ENCODE data around the gene OR10G7.

OR10G7 gene

GRCh38 chr11:124041254-124041653 is at the start of gene OR10G7:
OR10G7 (minus strand) TSS chr11:124041325; CDS start chr11:124039001, 2,324 bp downstream.
- no peak for DNase-seq

DNA sequence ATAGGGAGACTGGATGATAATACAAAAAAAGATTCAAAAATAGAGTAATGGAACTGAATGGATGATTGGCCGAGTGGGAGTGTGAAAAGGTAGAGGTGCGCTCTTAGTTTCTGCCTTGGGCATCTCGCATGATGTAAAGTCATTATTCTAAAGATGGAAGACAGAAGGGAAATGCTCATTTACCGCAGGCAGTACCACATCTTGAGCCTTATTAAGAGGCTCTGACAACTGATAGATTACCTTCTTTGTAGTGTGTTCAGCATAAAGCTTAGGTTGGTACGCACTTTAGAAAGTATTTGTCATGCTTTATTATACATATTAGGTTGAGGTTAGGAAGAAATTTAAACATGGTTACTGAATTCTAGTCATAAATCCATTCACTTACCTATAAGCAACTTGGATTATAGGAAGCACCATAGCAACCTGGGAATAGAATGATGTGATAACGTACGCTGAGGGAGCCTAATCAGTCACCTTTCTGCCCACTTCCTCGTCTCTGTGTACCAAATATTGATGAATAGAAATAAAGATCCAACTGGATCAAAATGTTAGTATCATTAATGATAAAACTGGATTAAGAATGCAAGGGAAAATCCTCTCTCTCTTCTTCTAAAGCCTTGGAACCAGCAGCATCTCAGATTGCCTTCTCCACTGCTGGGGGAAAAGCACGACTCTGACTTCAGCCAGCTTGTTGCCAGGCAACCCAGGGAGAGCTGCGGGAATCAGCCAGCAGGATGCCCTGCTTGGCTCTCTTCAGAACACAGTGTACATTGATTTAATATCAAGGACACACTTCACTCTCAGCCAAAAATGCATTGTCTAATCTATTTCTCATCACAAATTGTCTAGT is 45.1 kb upstream of the OR10G7 start:
- no peak for DNase-seq

GRCh38 chr11:124085583-124085982 is 44.5 kb upstream of the OR10G7 start:
- DNase-seq = no peak

- no peak for DNase-seq
These were observed 41.2 kb upstream of the OR10G7 start for GRCh38 chr11:124082371-124082770.

DNA sequence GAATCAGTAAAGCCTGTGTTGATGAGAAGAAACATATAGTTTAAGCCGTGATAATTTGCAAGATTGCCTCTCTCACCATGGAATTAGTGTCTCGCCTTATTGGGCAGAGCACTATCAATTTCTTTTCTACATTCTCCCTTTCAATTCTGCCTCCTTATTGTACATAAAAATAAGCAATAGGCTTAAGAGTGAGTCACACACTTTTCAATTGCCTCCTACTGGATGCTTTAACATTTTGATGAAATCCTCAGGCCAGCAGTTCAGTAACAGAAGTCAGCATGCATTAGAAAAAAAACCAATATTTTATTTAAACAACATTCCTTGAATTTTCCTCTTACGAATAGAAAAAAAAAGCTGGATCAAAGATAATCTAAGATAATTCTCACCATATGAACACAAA is 40.4 kb upstream of the OR10G7 start:
- no peak for DNase-seq

DNA sequence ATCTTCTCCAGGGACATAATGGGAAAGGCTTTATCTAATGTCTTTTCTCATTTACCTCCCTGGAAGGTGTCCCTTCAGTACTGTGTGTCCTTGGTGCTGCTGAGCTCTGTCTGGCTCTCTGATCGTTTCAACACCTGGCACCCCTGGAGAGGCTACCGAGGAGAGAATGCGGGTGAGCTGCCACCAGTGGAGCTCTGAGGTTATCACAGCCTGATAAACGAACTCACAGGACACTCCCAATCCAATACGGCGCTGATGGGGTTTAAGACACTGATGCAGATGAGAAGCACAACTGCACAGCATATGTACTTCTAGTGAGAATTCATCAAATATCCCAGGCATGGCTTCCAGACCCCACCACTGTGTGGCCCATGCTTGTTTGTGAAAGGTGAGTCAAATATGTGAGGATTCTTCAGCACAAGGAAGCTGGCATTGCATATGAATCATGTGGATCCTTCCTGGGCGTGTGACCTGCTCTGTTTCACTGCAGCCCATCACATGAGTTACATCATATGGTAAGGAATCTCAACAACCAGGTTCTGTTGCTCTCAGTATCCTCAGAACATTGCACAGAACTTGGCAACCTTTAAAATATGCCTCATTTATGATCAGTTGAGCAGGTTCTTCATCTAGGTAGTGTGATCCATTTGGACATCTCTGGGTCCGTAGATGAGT is 39.3 kb upstream of the OR10G7 start:
- DNase-seq = no peak

DNA sequence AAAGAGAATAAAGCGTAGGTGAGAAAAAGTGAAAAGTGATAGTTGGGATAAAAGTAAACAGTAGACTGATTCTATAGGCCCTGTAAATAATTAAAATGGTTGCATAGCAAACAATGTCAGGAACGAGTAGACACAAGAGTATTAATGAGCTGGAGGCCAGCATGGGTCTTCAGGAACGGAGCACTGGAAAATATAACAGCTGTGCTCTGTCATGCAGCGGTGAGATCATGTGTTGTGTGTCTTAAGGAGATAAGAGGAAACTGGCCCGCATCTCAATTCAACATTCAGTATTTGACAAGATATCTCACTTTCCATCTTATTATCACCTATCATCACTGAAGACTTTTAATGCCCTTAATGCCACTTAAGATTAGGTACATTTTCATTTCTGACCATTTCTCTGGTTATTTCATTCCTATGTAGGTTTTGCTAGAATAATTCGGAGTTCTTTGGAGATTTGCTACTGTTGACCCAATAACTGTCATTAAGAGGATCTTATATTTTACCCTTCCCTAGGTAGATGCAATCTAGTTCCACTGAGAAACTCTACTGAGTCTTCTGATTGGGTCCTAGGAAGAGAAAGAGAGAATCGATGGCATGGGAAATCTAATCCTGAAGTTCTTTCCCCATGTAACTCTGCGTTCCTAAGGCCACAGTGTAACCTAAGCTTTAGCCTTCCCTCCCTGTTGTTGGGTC is 38.7 kb upstream of the OR10G7 start:
- no peak for DNase-seq

GRCh38 chr11:124078591-124078990 is 37.5 kb upstream of the OR10G7 start:
- DNase-seq = no peak

DNA sequence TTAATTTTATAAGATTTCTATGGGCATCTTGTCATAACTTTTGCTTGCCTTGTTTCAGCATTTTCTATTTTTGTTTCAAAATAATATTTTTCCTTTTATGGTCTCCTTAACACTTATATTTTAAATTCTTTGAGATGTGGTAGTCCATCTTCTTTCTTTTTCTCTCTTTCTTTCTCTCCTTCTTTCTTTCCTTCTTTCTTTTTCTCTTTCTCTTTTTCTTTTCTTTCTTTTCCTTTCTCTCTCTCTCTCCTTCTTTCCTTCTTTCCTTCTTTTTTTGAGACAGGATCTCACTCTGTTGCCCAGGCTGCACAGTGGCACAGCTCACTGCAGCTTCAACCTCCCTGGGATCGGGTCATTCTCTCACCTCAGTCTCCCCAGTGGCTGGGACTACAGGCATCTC is 36.1 kb upstream of the OR10G7 start:
- no peak for DNase-seq

GRCh38 chr11:124075841-124076651 is 34.9 kb upstream of the OR10G7 start:
- no peak for DNase-seq

GRCh38 chr11:124075492-124075840 is 34.3 kb upstream of the OR10G7 start:
- no peak for DNase-seq

- DNase-seq = no peak
These were observed 33.4 kb upstream of the OR10G7 start for GRCh38 chr11:124074554-124074953.

DNA sequence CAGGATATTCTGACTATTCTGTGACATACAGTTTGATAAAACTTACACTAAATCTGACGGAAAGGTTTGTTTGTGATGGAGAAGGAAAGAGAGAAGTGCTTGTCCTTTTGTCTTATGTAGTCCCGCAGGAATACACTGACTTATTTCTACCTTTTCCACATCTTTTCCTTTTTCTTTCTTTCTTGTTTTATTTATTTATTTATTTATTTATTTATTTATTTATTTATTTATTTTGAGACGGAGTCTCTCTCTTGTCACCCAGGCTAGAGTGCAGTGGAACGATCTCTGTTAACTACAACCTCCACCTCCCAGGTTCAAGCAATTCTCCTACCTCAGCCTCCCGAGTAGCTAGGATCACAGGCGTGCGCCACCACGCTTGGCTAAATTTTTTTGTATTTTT is 31.0 kb upstream of the OR10G7 start:
- DNase-seq = no peak

- no peak for DNase-seq
These were observed 30.5 kb upstream of the OR10G7 start for GRCh38 chr11:124071623-124071948.

DNA sequence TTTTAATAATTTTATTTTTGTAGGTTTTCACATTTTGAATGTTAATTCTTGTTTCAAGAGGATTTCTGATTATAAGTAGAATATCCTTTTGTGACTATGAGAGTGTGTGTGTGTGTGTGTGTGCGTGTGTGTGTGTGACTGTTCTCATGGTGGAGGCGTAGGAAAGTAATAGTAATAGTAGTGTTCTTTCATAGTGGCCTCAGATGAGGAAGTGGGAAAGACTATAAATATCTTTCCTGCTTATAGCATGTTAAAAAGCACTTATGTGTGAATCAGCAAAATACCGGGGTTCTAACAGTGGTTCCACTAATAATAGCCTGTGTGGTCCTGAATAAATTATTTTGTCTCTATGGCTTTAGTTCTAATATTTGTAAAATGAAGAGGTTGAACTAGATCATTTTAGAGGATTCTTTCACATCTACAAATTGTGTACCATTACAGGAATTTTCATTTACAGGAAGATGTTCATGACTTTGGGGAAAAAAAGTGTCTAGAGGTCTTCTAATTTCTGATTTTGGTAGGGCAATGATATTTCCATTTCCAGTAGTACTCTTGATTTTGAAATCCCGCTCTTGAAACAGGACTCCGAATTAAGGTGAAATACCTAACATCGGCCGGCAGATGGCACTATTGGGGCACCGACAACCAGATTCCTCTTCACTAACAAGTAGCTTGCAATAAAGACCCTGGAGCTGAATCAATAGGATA is 29.9 kb upstream of the OR10G7 start:
- DNase-seq = peak; percentile 56

DNA sequence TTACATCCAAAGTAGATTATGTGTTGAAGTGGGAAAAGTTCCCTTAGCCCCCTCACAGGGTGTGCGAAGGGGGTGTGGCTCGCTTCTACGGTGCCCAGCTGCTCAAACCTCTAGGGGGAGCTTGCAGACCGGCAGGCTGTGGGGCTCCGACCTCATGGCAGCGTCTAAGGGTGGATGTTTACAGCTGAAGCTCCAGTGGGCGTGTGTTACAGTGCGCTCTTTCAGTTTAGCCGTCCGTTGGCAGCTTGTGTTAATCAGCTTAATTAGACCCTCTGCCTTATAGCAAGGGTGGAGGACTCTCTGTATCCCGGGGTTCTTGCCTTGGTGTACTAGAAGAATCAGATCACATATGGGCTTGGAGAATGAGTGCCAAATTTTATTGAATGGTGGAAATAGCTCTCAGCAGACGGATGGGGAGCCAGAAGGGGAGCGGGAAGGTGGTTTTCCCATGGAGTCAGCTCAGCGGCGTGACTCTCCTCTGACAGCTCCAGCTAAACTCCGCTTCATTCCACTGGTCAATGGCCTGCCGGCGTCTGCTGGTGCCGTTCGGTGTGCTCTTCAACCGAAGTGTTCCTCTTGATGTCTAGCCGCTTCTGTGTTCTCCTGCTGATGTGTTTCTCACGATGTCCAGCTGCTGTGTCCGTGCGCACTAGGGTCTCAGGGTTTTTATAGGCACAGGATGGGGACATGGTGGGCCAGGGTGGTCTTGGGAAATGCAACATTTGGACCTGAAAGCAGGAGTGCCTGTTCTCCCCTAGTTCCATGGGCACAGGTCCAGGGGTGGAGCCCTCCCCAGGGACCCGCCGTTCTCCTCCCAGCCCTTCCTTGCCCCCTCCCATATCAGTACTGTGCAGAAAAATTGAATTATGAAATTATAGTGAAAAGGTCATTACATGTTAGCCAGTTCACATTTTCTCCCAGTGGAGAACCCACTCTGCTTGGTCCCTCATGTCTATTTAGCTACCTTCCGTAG is 28.6 kb upstream of the OR10G7 start:
- DNase-seq = peak; percentile 8

DNA sequence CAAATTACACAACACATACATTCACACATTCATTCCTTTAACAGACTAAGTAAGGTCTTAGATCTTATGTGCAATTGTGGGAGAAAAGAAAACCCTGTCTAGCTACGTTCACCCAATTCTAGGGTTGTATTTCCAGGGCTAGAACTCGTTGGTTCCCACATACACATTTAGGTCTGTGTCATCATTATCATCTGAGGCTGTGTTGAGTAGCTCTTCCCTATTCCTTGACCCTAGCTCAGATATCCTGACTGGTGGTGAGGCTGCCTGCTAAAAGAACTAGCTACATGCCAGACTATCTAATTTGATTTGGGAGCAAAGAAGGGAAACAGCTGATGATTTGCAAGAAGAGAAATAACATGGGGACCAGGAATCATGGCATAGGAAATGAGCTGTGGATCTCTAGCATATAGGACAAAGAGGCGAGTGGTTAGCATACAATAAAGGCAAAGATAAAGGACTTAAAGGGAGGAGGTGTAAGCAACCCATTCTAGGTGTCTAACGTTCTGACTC is 27.5 kb upstream of the OR10G7 start:
- no peak for DNase-seq

GRCh38 chr11:124052966-124053365 is 11.8 kb upstream of the OR10G7 start:
- DNase-seq = no peak

DNA sequence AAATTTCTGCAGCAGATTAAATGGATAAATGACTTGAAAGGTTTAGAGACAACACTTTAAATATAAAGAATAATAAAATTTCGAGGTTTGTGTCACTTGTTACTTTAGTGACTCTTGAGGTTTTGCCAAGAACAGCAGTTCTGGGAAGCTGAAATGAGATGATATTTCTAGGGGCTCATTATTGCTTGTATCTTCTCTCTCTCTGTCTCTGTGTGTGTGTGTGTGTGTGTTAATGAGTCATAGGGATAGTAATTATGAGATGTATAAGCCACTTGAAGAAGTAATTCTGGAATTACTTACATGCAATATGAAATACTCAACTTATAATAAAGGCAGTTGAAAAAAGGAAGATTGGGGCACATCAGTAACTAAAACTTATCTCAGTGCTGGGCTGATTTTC is 9.6 kb upstream of the OR10G7 start:
- no peak for DNase-seq

GRCh38 chr11:124043420-124043819 is 2.3 kb upstream of the OR10G7 start:
- no peak for DNase-seq

DNA sequence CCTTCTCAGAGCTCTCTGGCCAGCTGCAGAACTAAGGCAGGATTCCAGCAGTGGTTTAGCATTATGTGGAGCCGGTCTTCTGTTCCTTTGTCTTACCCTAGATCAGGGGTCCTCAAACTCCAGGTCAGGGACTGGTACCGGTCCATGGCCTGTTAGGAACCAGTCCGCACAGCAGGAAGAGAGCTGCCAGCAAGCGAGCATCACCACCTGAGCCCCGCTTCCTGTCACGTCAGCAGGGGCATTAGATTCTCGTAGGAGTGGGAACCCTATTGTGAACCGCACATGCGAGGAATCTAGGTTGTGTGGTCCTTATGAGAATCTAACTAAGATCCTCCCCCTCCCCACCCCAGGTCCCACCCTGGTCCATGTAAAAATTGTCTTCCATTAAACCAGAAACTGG is 1.6 kb downstream of the OR10G7 start:
- no peak for DNase-seq
